ENCODE data around the gene PFKP.

- TF ChIP-seq ZFX (IDR thresholded peaks at IDR 0.05; ENCODE audit: borderline replicate concordance) (no peak), CTCF (IDR thresholded peaks at IDR 0.05) (no peak)
These were observed 81.6 kb downstream of the PFKP start for GRCh38 chr10:3148994-3149393.
